Dendritic cell treated with granulocyte-macrophage colony-stimulating factor and Interleukin-4, amounts not matched to agents 40 ng/mL and 50 ng/mL, for 4 days (primary cell): ENCODE measurements around the gene LSS.

Experiments
- H3K27ac Mint-ChIP-seq: one replicate; pipeline ENCODE4 v1.8.0; 2022; ENCODE audit warnings: mild to moderate bottlenecking, mixed read lengths
- H3K27me3 Mint-ChIP-seq: one replicate; pipeline ENCODE4 v1.8.0; 2022; ENCODE audit warnings: mild to moderate bottlenecking, mixed read lengths
- H3K36me3 Mint-ChIP-seq: one replicate; pipeline ENCODE4 v1.8.0; 2022; ENCODE audit warnings: low read depth, mixed read lengths
- H3K4me1 Mint-ChIP-seq: one replicate; pipeline ENCODE4 v1.8.0; 2022; ENCODE audit warnings: low read depth, mixed read lengths
- H3K4me3 Mint-ChIP-seq: one replicate; pipeline ENCODE4 v1.8.0; 2022; ENCODE audit warnings: mild to moderate bottlenecking, moderate library complexity, mixed read lengths
- H3K9me3 Mint-ChIP-seq: one replicate; pipeline ENCODE4 v1.8.0; 2022; ENCODE audit warnings: mixed read lengths
- intact Hi-C: fragments of 100-400 bp; cut with micrococcal nuclease; formaldehyde crosslinking; loops from one replicate; pipeline ENCODE4 v1.15.0; 2022

Gene LSS

DNA sequence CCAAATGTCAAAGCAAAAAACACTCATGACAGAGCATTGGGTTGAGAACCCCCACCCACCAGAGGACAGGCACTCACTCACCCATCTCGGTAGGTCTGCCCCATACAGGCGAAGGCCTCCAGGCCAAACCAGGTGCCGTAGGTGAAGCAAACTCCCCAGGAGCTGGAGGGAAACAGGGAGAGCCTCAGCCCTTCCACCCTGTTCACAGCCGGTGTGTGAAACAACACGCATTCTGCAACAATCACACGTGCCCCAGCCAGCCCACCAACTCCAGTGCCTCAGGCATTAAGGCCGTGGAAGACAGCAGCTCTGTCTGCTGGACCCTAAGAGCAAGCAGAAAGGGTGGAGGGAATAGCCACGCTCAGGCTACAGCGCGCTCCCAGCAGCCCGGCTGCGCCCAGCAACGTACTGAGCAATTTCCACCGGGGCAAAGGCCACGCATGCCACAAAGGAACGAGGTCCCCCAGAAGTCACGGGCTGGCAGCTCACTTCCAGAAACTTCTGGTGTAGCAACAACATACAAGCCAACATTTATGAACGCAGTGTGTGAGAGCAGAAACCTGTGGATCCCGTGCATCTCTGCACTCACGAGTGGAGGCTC, 32.9 kb downstream of the LSS start:
- no peaks in the 10 kb centered on the region for H3K9me3 Mint-ChIP-seq
- no peak overlapping the region for H3K4me3 Mint-ChIP-seq
- no peaks in the 10 kb centered on the region for H3K4me1 Mint-ChIP-seq
- intact Hi-C loops: no loop called here
- peaks cover 92% of the 10 kb centered on the region for H3K36me3 Mint-ChIP-seq
- H3K27ac Mint-ChIP-seq: no peak overlapping the region
- H3K27me3 Mint-ChIP-seq: no peaks in the 10 kb centered on the region

DNA sequence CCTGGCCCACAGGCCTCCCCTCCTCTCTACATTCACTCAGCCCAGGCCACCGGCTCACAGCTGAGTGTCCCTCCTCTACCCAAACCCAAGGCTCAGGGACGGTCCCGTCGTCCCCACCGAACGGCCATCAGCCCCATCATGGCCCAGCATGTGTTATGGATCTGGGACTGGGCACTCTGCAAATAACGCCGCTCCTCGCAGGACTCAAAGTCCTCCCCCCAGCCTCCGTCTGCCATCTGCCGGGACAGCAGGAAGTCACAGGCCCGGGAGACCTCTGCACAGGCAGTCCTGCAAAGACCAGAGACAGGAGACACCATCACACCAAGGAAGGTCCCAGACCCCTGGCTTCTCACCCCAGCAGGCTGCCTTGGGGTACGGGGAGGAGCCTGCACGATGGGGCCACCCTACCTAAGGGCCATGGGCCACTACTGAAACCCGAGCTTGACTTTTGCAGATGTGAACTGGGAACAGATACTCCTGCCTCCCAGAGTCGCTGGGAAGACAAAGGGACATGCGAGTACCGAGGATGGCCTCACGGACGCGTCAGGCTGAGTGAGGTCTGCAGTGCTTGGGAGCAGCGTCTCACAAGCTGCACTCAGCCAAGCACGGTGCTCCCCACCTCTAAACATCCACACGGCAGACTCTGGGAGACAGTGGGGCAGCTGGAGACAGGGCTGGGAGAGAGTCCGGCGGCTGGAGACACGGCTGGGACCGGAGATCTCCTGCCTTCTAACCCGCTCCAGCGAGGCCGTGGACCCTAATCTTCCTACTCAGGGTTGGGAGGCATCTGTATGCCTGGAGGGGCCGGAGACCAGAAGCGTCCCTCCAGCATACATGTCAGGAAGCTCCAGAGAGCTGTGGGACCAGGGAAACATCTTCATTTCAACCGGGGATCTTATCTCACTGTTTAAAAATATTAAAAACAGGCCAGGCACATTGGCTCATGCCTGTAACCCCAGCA, 33.9 kb downstream of the LSS start:
- Mint-ChIP-seq H3K9me3 (no peaks in the 10 kb centered on the region), H3K27me3 (no peaks in the 10 kb centered on the region), H3K36me3 (peaks cover 90% of the 10 kb centered on the region), H3K4me3 (no peak overlapping the region), H3K4me1 (no peaks in the 10 kb centered on the region), H3K27ac (no peak overlapping the region)
- intact Hi-C loops: no loop called here

DNA sequence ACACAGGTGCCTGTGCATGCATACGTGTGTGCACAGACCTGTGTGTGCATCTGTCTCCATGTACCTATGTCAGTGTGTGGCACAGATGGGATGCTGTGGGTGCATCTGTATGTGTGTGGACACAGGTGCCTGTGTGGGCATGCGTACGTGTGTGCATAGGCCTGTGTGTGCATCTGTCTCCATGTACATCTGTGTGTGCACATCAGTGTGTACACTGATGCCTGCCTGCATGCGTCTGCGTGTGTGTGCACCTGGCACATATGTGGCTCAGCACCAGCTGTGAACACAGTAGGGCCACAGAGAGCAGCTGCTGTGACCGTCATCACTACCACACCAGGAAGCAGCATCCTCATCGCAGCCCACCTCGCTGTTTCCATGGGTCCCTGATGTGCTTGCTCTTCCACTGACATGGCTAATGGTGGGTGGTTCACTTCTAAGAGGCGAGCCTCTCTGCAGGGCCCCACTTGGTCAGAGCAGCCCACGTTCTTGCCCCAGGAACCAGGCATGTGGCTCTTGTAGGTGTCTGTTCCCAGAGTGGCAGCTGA, 34.7 kb downstream of the LSS start:
- H3K4me3 Mint-ChIP-seq: no peak overlapping the region
- H3K27ac Mint-ChIP-seq: no peak overlapping the region
- intact Hi-C loops: no loop called here
- H3K9me3 Mint-ChIP-seq: no peaks in the 10 kb centered on the region
- H3K27me3 Mint-ChIP-seq: no peaks in the 10 kb centered on the region
- H3K4me1 Mint-ChIP-seq: peaks cover 2% of the 10 kb centered on the region
- peaks cover 90% of the 10 kb centered on the region for H3K36me3 Mint-ChIP-seq

- no peak overlapping the region for H3K27ac Mint-ChIP-seq
- intact Hi-C loops: no loop called here
Observed at GRCh38 chr21:46191686-46192575, 36.6 kb downstream of the LSS start.

GRCh38 chr21:46191257-46191685, 37.3 kb downstream of the LSS start:
- Mint-ChIP-seq H3K27me3 (no peaks in the 10 kb centered on the region), H3K4me3 (no peak overlapping the region), H3K27ac (no peak overlapping the region), H3K4me1 (peaks cover 9% of the 10 kb centered on the region), H3K9me3 (no peaks in the 10 kb centered on the region), H3K36me3 (peaks cover 64% of the 10 kb centered on the region)
- intact Hi-C loops: no loop called here

More at GRCh38 chr21:46191686-46192575, 36.6 kb downstream of the LSS start:
- peaks cover 9% of the 10 kb centered on the region for H3K4me1 Mint-ChIP-seq
- H3K9me3 Mint-ChIP-seq: no peaks in the 10 kb centered on the region
- H3K36me3 Mint-ChIP-seq: peaks cover 71% of the 10 kb centered on the region
- H3K4me3 Mint-ChIP-seq: no peak overlapping the region
- no peaks in the 10 kb centered on the region for H3K27me3 Mint-ChIP-seq

DNA sequence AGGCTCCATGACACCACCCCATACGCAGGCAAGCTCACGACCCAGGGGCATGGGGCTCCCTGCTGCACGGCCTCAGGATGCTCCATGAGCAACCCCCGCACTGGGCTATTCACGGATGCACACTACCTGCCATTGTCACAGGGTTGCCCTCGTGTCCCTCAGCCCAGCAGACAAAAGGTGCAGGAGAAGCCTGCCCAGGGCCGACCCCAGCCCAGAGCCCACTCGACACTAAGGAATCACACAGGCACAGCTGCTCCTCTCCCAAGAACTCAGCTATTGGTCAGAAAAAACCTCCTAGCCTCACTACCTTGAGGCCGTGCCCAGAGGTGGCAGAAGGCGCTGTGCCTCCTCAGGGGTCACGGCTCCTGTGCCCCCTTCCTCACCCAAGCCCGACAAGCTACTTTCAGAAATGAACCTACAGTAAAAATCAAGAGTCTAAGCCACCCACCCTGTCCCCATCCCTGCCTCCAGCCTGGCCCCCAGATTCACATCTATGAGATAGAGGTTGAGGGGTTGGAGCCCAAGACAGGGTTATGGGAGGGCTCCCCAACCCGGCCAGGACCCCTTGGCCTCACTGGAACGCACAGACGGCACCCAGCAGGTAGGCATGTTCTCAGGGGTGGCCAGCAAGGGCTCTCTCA, 38.0 kb downstream of the LSS start:
- Mint-ChIP-seq H3K9me3 (no peaks in the 10 kb centered on the region), H3K4me1 (peaks cover 9% of the 10 kb centered on the region), H3K27ac (no peak overlapping the region), H3K4me3 (no peak overlapping the region), H3K36me3 (peaks cover 57% of the 10 kb centered on the region), H3K27me3 (no peaks in the 10 kb centered on the region)
- intact Hi-C loops: no loop called here

GRCh38 chr21:46189959-46190490, 38.5 kb downstream of the LSS start:
- Mint-ChIP-seq H3K4me3 (no peak overlapping the region), H3K27ac (no peak overlapping the region), H3K4me1 (peaks cover 9% of the 10 kb centered on the region), H3K9me3 (no peaks in the 10 kb centered on the region), H3K36me3 (peaks cover 52% of the 10 kb centered on the region), H3K27me3 (no peaks in the 10 kb centered on the region)
- intact Hi-C loops: no loop called here

DNA sequence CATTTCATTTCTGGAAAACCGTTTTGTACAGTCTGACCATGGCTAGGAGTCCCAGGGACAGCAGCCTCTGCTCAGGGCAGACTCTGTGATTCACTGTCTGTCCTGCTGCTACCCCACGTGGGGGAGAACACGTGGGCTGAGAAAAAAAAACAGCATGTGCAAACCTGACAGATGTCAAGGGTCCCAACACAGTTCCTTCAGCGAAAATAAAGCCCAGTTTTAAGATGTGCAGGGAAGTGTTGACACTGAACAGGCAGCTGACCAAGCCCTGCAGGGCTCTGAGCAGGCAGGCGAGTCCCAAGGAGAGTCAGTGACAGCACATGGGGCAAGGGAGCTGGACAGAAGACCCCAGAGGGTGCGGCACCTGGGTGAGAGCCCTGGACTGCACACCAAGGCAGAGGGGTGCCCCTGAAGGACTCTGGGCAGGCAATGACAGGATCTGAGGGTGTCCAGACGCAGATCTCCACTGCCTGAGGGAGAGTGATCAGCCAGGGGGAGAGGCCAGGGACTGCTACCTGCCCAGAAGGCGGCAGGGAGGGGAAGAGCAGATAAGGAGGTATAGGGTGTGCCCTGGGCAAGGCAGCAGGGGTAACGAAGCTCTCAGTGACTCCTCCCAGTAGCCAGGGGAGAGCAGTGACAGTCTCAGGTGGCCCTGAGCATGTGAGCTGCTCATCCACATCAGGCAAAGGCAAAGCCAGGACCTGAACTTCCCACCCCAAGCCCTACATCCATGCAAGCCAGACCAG, 39.2 kb downstream of the LSS start:
- Mint-ChIP-seq H3K4me3 (no peak overlapping the region), H3K4me1 (peaks cover 9% of the 10 kb centered on the region), H3K27me3 (no peaks in the 10 kb centered on the region), H3K9me3 (no peaks in the 10 kb centered on the region), H3K36me3 (peaks cover 45% of the 10 kb centered on the region), H3K27ac (no peak overlapping the region)
- intact Hi-C loops: no loop called here

DNA sequence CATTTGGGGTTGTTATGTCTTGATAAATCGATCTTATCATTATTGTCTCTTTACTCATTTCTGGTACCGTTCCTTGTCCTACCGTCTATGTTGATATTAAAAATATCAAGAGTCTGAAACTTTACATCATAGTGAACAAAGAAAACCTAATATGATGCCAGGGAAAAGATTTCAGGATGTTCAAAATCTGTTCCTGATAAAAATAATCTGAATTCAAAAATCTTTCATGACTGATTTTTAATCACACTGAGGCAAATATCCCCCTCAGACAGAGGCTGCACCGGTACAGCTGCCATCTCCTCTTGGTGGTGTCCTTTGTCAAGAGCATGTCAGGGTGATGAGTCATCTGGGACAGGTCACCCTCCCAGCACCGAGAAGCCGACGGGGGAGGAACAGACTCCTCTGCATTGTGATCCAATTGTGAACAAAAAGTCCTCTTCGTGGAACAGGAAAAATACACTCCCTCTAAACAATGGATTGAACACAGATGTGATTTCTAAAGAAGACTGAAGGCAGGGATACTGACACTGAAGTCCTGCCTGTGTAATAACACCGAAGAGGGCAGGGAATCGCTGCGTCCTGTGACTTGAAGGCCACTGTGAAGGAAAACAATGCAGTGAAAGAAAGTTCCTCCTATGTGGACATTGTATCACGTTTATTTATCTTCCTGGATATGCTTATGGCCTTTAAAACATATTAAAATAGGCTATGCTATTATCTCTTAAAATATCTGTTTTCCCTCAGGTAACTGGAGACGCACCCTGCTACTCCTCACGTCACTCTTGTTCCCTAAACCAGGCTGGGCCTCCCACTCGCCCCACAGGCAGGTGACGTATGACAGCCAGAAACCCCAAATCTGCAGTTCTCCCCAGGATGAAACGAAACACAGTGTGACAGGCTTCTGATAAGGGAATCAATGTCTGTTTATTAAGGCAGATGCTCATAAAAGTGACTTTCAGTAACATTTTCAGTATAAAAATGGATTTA, 40.1 kb downstream of the LSS start:
- intact Hi-C loops: no loop called here
- H3K27ac Mint-ChIP-seq: no peak overlapping the region
- H3K4me3 Mint-ChIP-seq: no peak overlapping the region
- H3K27me3 Mint-ChIP-seq: no peaks in the 10 kb centered on the region
- H3K36me3 Mint-ChIP-seq: peaks cover 37% of the 10 kb centered on the region
- H3K9me3 Mint-ChIP-seq: no peaks in the 10 kb centered on the region
- H3K4me1 Mint-ChIP-seq: peaks cover 14% of the 10 kb centered on the region

GRCh38 chr21:46187814-46188213, 40.8 kb downstream of the LSS start:
- intact Hi-C loops: no loop called here
- no peak overlapping the region for H3K4me3 Mint-ChIP-seq
- H3K27ac Mint-ChIP-seq: no peak overlapping the region
- H3K36me3 Mint-ChIP-seq: peaks cover 32% of the 10 kb centered on the region
- H3K4me1 Mint-ChIP-seq: peaks cover 19% of the 10 kb centered on the region
- H3K27me3 Mint-ChIP-seq: no peaks in the 10 kb centered on the region
- no peaks in the 10 kb centered on the region for H3K9me3 Mint-ChIP-seq

DNA sequence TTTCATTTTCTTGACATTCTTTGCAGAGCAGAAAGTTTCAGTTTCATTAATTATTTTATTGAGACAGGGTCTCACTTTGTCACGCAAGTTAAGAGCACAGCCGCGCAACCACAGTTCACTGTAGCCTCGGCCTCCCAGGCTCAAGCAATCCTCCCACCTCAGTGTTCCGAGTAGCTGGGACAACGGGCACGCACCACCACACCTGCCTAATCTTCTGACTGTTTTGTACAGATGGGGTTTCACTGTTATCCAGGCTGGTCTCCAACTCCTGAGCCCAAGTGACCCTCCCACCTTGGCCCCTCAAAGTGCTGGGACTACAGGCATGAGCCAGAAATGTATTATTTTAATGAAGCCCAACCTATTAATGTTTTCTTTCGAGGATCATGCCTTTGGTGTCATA, 41.3 kb downstream of the LSS start:
- intact Hi-C loops: no loop called here
- Mint-ChIP-seq H3K36me3 (peaks cover 30% of the 10 kb centered on the region), H3K9me3 (no peaks in the 10 kb centered on the region), H3K27me3 (no peaks in the 10 kb centered on the region), H3K27ac (no peak overlapping the region), H3K4me1 (peaks cover 20% of the 10 kb centered on the region), H3K4me3 (no peak overlapping the region)

- peaks cover 15% of the 10 kb centered on the region for H3K36me3 Mint-ChIP-seq
- peaks cover 20% of the 10 kb centered on the region for H3K4me1 Mint-ChIP-seq
- H3K9me3 Mint-ChIP-seq: no peaks in the 10 kb centered on the region
- intact Hi-C loops: loop anchor here (2.0 kb wide), 1 partner anchor 43 kb away; the partner anchor contains the start of gene LSS
- H3K27me3 Mint-ChIP-seq: no peaks in the 10 kb centered on the region
- H3K27ac Mint-ChIP-seq: no peak overlapping the region
- H3K4me3 Mint-ChIP-seq: no peak overlapping the region
Observed at GRCh38 chr21:46185716-46186115, 42.9 kb downstream of the LSS start.
